ENCODE results near the gene DNAH17.

Gene DNAH17

GRCh38 chr17:78577296-78577695 is at the start of gene DNAH17:
Gene DNAH17, minus strand, starts transcription at chr17:78577396. Its CDS starts 2,339 bp downstream, at chr17:78575057.
- DNase-seq (ENCODE audit: low spot score in 2 of 2) (no peak), ATAC-seq (replicated peaks; ENCODE audit: extremely low read depth, poor library complexity, severe bottlenecking) (no peak)
- Mint-ChIP-seq H3K27ac (ENCODE audit: low read depth) (no peak within 1 kb of the TSS), H3K36me3 (ENCODE audit: insufficient read depth) (no peaks in the 10 kb centered on the region), H3K4me1 (no peaks in the 10 kb centered on the region), H3K27me3 (peaks cover 33% of the 10 kb centered on the region), H3K9me3 (no peaks in the 10 kb centered on the region), H3K4me3 (no peak within 1 kb of the TSS)

- ATAC-seq (replicated peaks; ENCODE audit: extremely low read depth, poor library complexity, severe bottlenecking) (no peak), DNase-seq (ENCODE audit: low spot score in 2 of 2) (no peak)
- no peaks in the 10 kb centered on the region for H3K27me3 Mint-ChIP-seq
- H3K27ac Mint-ChIP-seq (ENCODE audit: low read depth): no peak overlapping the region
- no peaks in the 10 kb centered on the region for H3K9me3 Mint-ChIP-seq
- peaks cover 1% of the 10 kb centered on the region for H3K4me1 Mint-ChIP-seq
- H3K36me3 Mint-ChIP-seq (ENCODE audit: insufficient read depth): peaks cover 8% of the 10 kb centered on the region
- no peak overlapping the region for H3K4me3 Mint-ChIP-seq
Observed at GRCh38 chr17:78624324-78625151, 47.3 kb upstream of the DNAH17 start.

- Mint-ChIP-seq H3K4me1 (no peaks in the 10 kb centered on the region), H3K27me3 (no peaks in the 10 kb centered on the region), H3K27ac (ENCODE audit: low read depth) (no peak overlapping the region), H3K4me3 (no peak overlapping the region), H3K36me3 (ENCODE audit: insufficient read depth) (peaks cover 8% of the 10 kb centered on the region), H3K9me3 (no peaks in the 10 kb centered on the region)
- ATAC-seq (replicated peaks; ENCODE audit: extremely low read depth, poor library complexity, severe bottlenecking) (no peak), DNase-seq (ENCODE audit: low spot score in 2 of 2) (no peak)
Observed at GRCh38 chr17:78623541-78623940, 46.3 kb upstream of the DNAH17 start.

- no peak for DNase-seq (ENCODE audit: low spot score in 2 of 2)
- Mint-ChIP-seq H3K27ac (ENCODE audit: low read depth) (no peak overlapping the region), H3K4me1 (no peaks in the 10 kb centered on the region), H3K27me3 (no peaks in the 10 kb centered on the region), H3K9me3 (no peaks in the 10 kb centered on the region), H3K36me3 (ENCODE audit: insufficient read depth) (peaks cover 8% of the 10 kb centered on the region), H3K4me3 (no peak overlapping the region)
- ATAC-seq (replicated peaks; ENCODE audit: extremely low read depth, poor library complexity, severe bottlenecking): no peak
Observed at GRCh38 chr17:78622491-78623265, 45.5 kb upstream of the DNAH17 start.

- H3K27ac Mint-ChIP-seq (ENCODE audit: low read depth): no peak overlapping the region
- H3K4me3 Mint-ChIP-seq: no peak overlapping the region
- H3K27me3 Mint-ChIP-seq: no peaks in the 10 kb centered on the region
- ATAC-seq (replicated peaks; ENCODE audit: extremely low read depth, poor library complexity, severe bottlenecking) (no peak), DNase-seq (ENCODE audit: low spot score in 2 of 2) (no peak)
- no peaks in the 10 kb centered on the region for H3K4me1 Mint-ChIP-seq
- peaks cover 8% of the 10 kb centered on the region for H3K36me3 Mint-ChIP-seq (ENCODE audit: insufficient read depth)
- no peaks in the 10 kb centered on the region for H3K9me3 Mint-ChIP-seq
Observed at GRCh38 chr17:78621720-78622490, 44.7 kb upstream of the DNAH17 start.

GRCh38 chr17:78620099-78620498 is 42.9 kb upstream of the DNAH17 start:
- H3K9me3 Mint-ChIP-seq: no peaks in the 10 kb centered on the region
- ATAC-seq (replicated peaks; ENCODE audit: extremely low read depth, poor library complexity, severe bottlenecking) (no peak), DNase-seq (ENCODE audit: low spot score in 2 of 2) (no peak)
- no peak overlapping the region for H3K4me3 Mint-ChIP-seq
- H3K27ac Mint-ChIP-seq (ENCODE audit: low read depth): no peak overlapping the region
- H3K4me1 Mint-ChIP-seq: no peaks in the 10 kb centered on the region
- peaks cover 5% of the 10 kb centered on the region for H3K36me3 Mint-ChIP-seq (ENCODE audit: insufficient read depth)
- no peaks in the 10 kb centered on the region for H3K27me3 Mint-ChIP-seq

- no peaks in the 10 kb centered on the region for H3K9me3 Mint-ChIP-seq
- H3K4me3 Mint-ChIP-seq: no peak overlapping the region
- peaks cover 5% of the 10 kb centered on the region for H3K36me3 Mint-ChIP-seq (ENCODE audit: insufficient read depth)
Observed at GRCh38 chr17:78619334-78619733, 42.1 kb upstream of the DNAH17 start.

GRCh38 chr17:78618264-78619066 is 41.3 kb upstream of the DNAH17 start:
- no peak for ATAC-seq (replicated peaks; ENCODE audit: extremely low read depth, poor library complexity, severe bottlenecking)
- DNase-seq (ENCODE audit: low spot score in 2 of 2): no peak
- no peak overlapping the region for H3K4me3 Mint-ChIP-seq

More at GRCh38 chr17:78619334-78619733, 42.1 kb upstream of the DNAH17 start:
- Mint-ChIP-seq H3K4me1 (no peaks in the 10 kb centered on the region), H3K27ac (ENCODE audit: low read depth) (no peak overlapping the region), H3K27me3 (no peaks in the 10 kb centered on the region)
- no peak for ATAC-seq (replicated peaks; ENCODE audit: extremely low read depth, poor library complexity, severe bottlenecking)
- no peak for DNase-seq (ENCODE audit: low spot score in 2 of 2)

GRCh38 chr17:78617511-78618061 is 40.4 kb upstream of the DNAH17 start:
- Mint-ChIP-seq H3K27me3 (no peaks in the 10 kb centered on the region), H3K36me3 (ENCODE audit: insufficient read depth) (no peaks in the 10 kb centered on the region), H3K4me1 (no peaks in the 10 kb centered on the region), H3K9me3 (no peaks in the 10 kb centered on the region), H3K27ac (ENCODE audit: low read depth) (no peak overlapping the region), H3K4me3 (no peak overlapping the region)
- DNase-seq (ENCODE audit: low spot score in 2 of 2): no peak
- ATAC-seq (replicated peaks; ENCODE audit: extremely low read depth, poor library complexity, severe bottlenecking): no peak

More at GRCh38 chr17:78618264-78619066, 41.3 kb upstream of the DNAH17 start:
- Mint-ChIP-seq H3K27ac (ENCODE audit: low read depth) (no peak overlapping the region), H3K9me3 (no peaks in the 10 kb centered on the region), H3K27me3 (no peaks in the 10 kb centered on the region), H3K4me1 (no peaks in the 10 kb centered on the region), H3K36me3 (ENCODE audit: insufficient read depth) (peaks cover 2% of the 10 kb centered on the region)

GRCh38 chr17:78616946-78617345 is 39.8 kb upstream of the DNAH17 start:
- no peak overlapping the region for H3K4me3 Mint-ChIP-seq
- no peak overlapping the region for H3K27ac Mint-ChIP-seq (ENCODE audit: low read depth)
- ATAC-seq (replicated peaks; ENCODE audit: extremely low read depth, poor library complexity, severe bottlenecking): no peak
- H3K27me3 Mint-ChIP-seq: no peaks in the 10 kb centered on the region
- no peaks in the 10 kb centered on the region for H3K4me1 Mint-ChIP-seq
- H3K9me3 Mint-ChIP-seq: no peaks in the 10 kb centered on the region
- no peak for DNase-seq (ENCODE audit: low spot score in 2 of 2)
- no peaks in the 10 kb centered on the region for H3K36me3 Mint-ChIP-seq (ENCODE audit: insufficient read depth)

- H3K9me3 Mint-ChIP-seq: no peaks in the 10 kb centered on the region
- no peak overlapping the region for H3K27ac Mint-ChIP-seq (ENCODE audit: low read depth)
- ATAC-seq (replicated peaks; ENCODE audit: extremely low read depth, poor library complexity, severe bottlenecking) (no peak), DNase-seq (ENCODE audit: low spot score in 2 of 2) (no peak)
- no peak overlapping the region for H3K4me3 Mint-ChIP-seq
- H3K4me1 Mint-ChIP-seq: no peaks in the 10 kb centered on the region
- no peaks in the 10 kb centered on the region for H3K27me3 Mint-ChIP-seq
- no peaks in the 10 kb centered on the region for H3K36me3 Mint-ChIP-seq (ENCODE audit: insufficient read depth)
Observed at GRCh38 chr17:78615631-78616030, 38.4 kb upstream of the DNAH17 start.

Measured in central memory CD8-positive, alpha-beta T cell (primary cell).